Suprapubic skin (tissue), 4 donors: ENCODE results near the gene SKI.

Experiments
- EP300 ChIP-seq: sonication (generic); formaldehyde crosslinking; IDR thresholded peaks from one replicate; pipeline ENCODE4 v1.6.1; 2017; ENCODE audit warnings: antibody characterized with exemption
- POLR2A ChIP-seq, 2 donors: fragments of 450-650 bp; IDR thresholded peaks; one replicate each; pipeline ENCODE4 v1.6.1; 2017; ENCODE audit warnings: antibody characterized with exemption in 2 of 2, mild to moderate bottlenecking in 2 of 2, moderate library complexity in 2 of 2
- POLR2AphosphoS5 ChIP-seq, 3 donors: sonication (generic); formaldehyde crosslinking; IDR thresholded peaks; one replicate each; pipeline ENCODE4 v1.6.1; 2017; ENCODE audit warnings: antibody characterized with exemption in 3 of 3
- TF ChIP-seq, protein P1 (sequence below), 2 donors: fragments of 200-600 bp in 1 of 2; fragments of 450-650 bp in 1 of 2; sonication (generic) in 1 of 2; IDR thresholded peaks; one replicate each; pipeline ENCODE4 v1.5.1; 2016 to 2019; ENCODE audit warnings: antibody characterized with exemption in 2 of 2, mild to moderate bottlenecking in 1 of 2, moderate library complexity in 1 of 2

DNA sequence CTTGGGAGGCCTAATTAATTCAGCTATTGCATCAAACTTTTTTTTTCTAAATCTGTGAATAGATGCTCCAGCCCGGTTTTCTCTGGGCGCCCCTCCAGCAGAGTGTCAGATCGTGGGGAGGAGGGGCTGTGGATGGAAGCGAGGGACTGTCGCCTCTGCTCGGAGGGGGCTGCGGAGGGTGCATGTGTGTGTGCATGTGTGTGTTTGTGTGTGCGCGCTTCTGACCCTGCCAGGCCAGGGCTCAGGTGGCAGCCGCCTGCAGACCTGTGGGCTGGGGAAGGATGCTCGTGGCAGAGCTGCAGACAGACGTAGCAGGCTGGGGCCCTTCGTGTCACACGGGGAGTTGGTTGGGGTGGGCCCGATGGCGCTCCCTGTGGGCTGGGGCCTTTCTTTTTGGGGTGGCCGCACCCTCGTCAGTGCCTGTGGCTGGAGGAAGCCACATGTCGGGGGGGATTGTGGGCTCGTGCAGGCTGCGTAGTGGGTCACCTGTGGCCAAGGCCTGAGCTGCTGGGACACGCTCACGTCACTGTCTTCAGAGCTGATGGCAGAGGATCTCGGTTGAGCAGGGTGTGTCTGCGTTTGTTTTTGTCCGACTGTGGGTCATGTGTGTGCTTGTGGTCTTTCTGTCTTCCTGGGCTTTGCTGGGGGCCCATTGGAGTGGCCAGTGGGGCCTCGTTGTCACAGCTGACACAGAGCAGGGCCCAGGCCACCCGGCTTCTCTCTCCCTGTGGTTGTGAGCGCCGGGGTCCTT lies 2.8 kb downstream of the SKI start:
- TF ChIP-seq, protein P1, sequence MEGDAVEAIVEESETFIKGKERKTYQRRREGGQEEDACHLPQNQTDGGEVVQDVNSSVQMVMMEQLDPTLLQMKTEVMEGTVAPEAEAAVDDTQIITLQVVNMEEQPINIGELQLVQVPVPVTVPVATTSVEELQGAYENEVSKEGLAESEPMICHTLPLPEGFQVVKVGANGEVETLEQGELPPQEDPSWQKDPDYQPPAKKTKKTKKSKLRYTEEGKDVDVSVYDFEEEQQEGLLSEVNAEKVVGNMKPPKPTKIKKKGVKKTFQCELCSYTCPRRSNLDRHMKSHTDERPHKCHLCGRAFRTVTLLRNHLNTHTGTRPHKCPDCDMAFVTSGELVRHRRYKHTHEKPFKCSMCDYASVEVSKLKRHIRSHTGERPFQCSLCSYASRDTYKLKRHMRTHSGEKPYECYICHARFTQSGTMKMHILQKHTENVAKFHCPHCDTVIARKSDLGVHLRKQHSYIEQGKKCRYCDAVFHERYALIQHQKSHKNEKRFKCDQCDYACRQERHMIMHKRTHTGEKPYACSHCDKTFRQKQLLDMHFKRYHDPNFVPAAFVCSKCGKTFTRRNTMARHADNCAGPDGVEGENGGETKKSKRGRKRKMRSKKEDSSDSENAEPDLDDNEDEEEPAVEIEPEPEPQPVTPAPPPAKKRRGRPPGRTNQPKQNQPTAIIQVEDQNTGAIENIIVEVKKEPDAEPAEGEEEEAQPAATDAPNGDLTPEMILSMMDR (IDR thresholded peaks at IDR 0.05) = no peak
- TF ChIP-seq EP300 = no peak
- no peak for TF ChIP-seq POLR2A (IDR thresholded peaks at IDR 0.05)
- no peak for TF ChIP-seq POLR2AphosphoS5 (IDR thresholded peaks at IDR 0.05)
